HepG2 (cell line): Measurements from ENCODE around the gene MARCOL. TPM values are rescaled to one million over a fixed set of nuclear protein-coding genes. Genes with fewer than 3 reads are reported as not detected.

Source experiments
- ATAC-seq: fragments of 200-7000 bp; cut with Tn5 transposase; 3 replicates; pipeline ENCODE4 v1.9.1; 2020; ENCODE audit warnings: mild to moderate bottlenecking, moderate library complexity
- BruUV-seq: library from RNA; stranded (reverse); fragments of 400-500 nt; replicated peaks from 2 replicates; lab custom pipeline; 2021; lab: Mats Ljungman, UMichigan
- CTCF ChIA-PET: fragments of 300-600 bp; formaldehyde crosslinking; extraction: SDS; loops from one replicate; lab custom pipeline; 2021; ENCODE audit warnings: low total read pairs, inconsistent platforms, low intra/inter-chr PET ratio; lab: Yijun Ruan, JAX
- POLR2A ChIA-PET: fragments of 350-600 bp; sonication (Branson Sonifier 250); formaldehyde crosslinking; loops from one replicate; lab custom pipeline; 2020; ENCODE audit warnings: antibody characterized with exemption, inconsistent platforms; lab: Yijun Ruan, JAX
- DNase-seq: peaks from one replicate; pipeline ENCODE4 v3.0.0-alpha.2; 2015; ENCODE audit warnings: low spot score
- FAIRE-seq: peaks from 3 replicates; lab custom pipeline; 2011; peaks lifted over from hg19 to GRCh38; lab: Jason Lieb, UNC
- H2AFZ ChIP-seq: one replicate; pipeline ENCODE4 v1.6.1; 2011; ENCODE audit warnings: low read length, inconsistent platforms
- H3K27ac ChIP-seq: fragments of 300-600 bp; 3 replicates; pipeline ENCODE4 v1.8.0; 2011; ENCODE audit warnings: mixed run types, mild to moderate bottlenecking, mixed read lengths, low read length, inconsistent platforms; ENCODE audit not compliant: insufficient read depth; ENCODE audit errors: extremely low read length
- H3K27me3 ChIP-seq, 2 experiments: fragments of 200-600 bp in 1 of 2; 2 replicates in 1 of 2; 3 replicates in 1 of 2; pipeline versions ENCODE4 v1.6.0 to v1.8.0; 2011; ENCODE audit warnings: low read length in 2 of 2, mild to moderate bottlenecking in 2 of 2, moderate library complexity in 2 of 2, inconsistent platforms in 1 of 2; ENCODE audit not compliant: insufficient read depth in 2 of 2, control insufficient read depth in 1 of 2
- H3K36me3 ChIP-seq, 2 experiments: fragments of 200-600 bp in 1 of 2; replicated peaks in 1 of 2; 2 replicates in 1 of 2; 3 replicates in 1 of 2; pipeline versions ENCODE4 v1.5.1 to v1.8.0; 2011; ENCODE audit warnings: low read length in 2 of 2, inconsistent platforms in 1 of 2; ENCODE audit not compliant: insufficient read depth in 2 of 2, control insufficient read depth in 1 of 2
- H3K4me1 ChIP-seq: 2 replicates; pipeline ENCODE4 v1.5.1; 2012; ENCODE audit warnings: low read length, inconsistent platforms; ENCODE audit not compliant: insufficient read depth
- H3K4me2 ChIP-seq: 2 replicates; pipeline ENCODE4 v1.6.0; 2011; ENCODE audit warnings: low read depth, low read length, inconsistent platforms
- H3K4me3 ChIP-seq, 3 experiments: fragments of 200-600 bp in 1 of 3; sonication (generic), shearing (Covaris generic) in 1 of 3; replicated peaks in 1 of 3; 2 replicates each; pipeline ENCODE4 v1.5.1; 2011 to 2016; ENCODE audit warnings: low read length in 3 of 3, inconsistent platforms in 2 of 3, low read depth in 2 of 3, mild to moderate bottlenecking in 2 of 3, control low read depth in 1 of 3, mixed read lengths in 1 of 3; ENCODE audit not compliant: insufficient read depth in 1 of 3
- H3K79me2 ChIP-seq: one replicate; pipeline ENCODE4 v1.6.1; 2011; ENCODE audit warnings: low read length, inconsistent platforms; ENCODE audit not compliant: insufficient read depth
- H3K9ac ChIP-seq: 2 replicates; pipeline ENCODE4 v1.6.0; 2011; ENCODE audit warnings: mild to moderate bottlenecking, low read depth, low read length, inconsistent platforms; ENCODE audit not compliant: insufficient read depth
- H3K9me3 ChIP-seq: 2 replicates; pipeline ENCODE4 v1.5.1; 2012; ENCODE audit warnings: mild to moderate bottlenecking, low read length
- H4K20me1 ChIP-seq: 2 replicates; pipeline ENCODE4 v1.6.0; 2011; ENCODE audit warnings: inconsistent platforms, mild to moderate bottlenecking, low read length, moderate library complexity; ENCODE audit not compliant: insufficient read depth
- EED ChIP-seq: sonication (generic); formaldehyde crosslinking; IDR thresholded peaks from 2 replicates; pipeline ENCODE4 v1.5.0; 2020; ENCODE audit warnings: mild to moderate bottlenecking, missing genetic modification reagents
- GLI4 ChIP-seq: sonication (generic); formaldehyde crosslinking; IDR thresholded peaks from 2 replicates; pipeline ENCODE4 v1.5.1; 2020; ENCODE audit warnings: missing genetic modification reagents, mild to moderate bottlenecking, moderate library complexity, borderline replicate concordance
- HNF4A ChIP-seq: sonication (generic); formaldehyde crosslinking; IDR thresholded peaks from 2 replicates; pipeline ENCODE4 v1.4.0; 2020; ENCODE audit warnings: missing genetic modification reagents
- KAT7 ChIP-seq: IDR thresholded peaks from 2 replicates; pipeline ENCODE4 v1.6.1; 2018; ENCODE audit warnings: borderline replicate concordance, missing compliant biosample characterization
- KDM6A ChIP-seq: IDR thresholded peaks from 2 replicates; pipeline ENCODE4 v1.6.1; 2016; ENCODE audit warnings: low read depth
- NCOA5 ChIP-seq: sonication (generic); formaldehyde crosslinking; IDR thresholded peaks from 2 replicates; pipeline ENCODE4 v1.4.0; 2020; ENCODE audit warnings: missing genetic modification reagents
- YEATS4 ChIP-seq: sonication (generic); formaldehyde crosslinking; IDR thresholded peaks from 2 replicates; pipeline ENCODE4 v1.4.0; 2020; ENCODE audit warnings: missing genetic modification reagents, borderline replicate concordance
- ZIK1 ChIP-seq: sonication (generic); formaldehyde crosslinking; IDR thresholded peaks from 2 replicates; pipeline ENCODE4 v1.5.0; 2020; ENCODE audit warnings: mild to moderate bottlenecking, low read depth, missing genetic modification reagents, borderline replicate concordance
- ZNF343 ChIP-seq: sonication (generic); formaldehyde crosslinking; IDR thresholded peaks from 2 replicates; pipeline ENCODE4 v1.4.0; 2020; ENCODE audit warnings: mild to moderate bottlenecking, missing genetic modification reagents
- ZNF446 ChIP-seq: sonication (generic); formaldehyde crosslinking; IDR thresholded peaks from 2 replicates; pipeline ENCODE4 v1.5.0; 2020; ENCODE audit warnings: mild to moderate bottlenecking, missing genetic modification reagents
- ZNF652 ChIP-seq: IDR thresholded peaks from 2 replicates; pipeline ENCODE4 v1.6.1; 2016; ENCODE audit warnings: low read depth, borderline replicate concordance
- WGBS: methylation state at CpG from one replicate; pipeline ENCODE4 v1.1.6; 2017; ENCODE audit warnings: low lambda C conversion rate; 5-methylcytosine and 5-hydroxymethylcytosine counted together
- in situ Hi-C: cut with HindIII; loops from 2 replicates; pipeline ENCODE4 v1.10.0; 2017; ENCODE audit warnings: low pct_unique_long_range_greater_than_20kb; ENCODE audit not compliant: extremely low pct_ligation_motif_present
- intact Hi-C: fragments of 100-400 bp; cut with micrococcal nuclease; formaldehyde crosslinking; loops from one replicate; pipeline ENCODE4 v1.10.0; 2022; ENCODE audit not compliant: unreplicated experiment
- polyA plus RNA-seq, 8 experiments: library from polyadenylated mRNA; depleted of rRNA in 3 of 8; stranded (reverse) in 7 of 8; unstranded in 1 of 8; fragments of >200 nt; fragmentation: Illumina TruSeq in 4 of 8; extraction: Trizol in 4 of 8; gene quantifications; 2 replicates each; pipeline versions ENCODE4 v1.2.1 to v1.2.3, GENCODE V29; 2011 to 2016; ENCODE audit warnings: low read depth in 4 of 8, missing spikeins in 1 of 8, mixed read lengths in 1 of 8; ENCODE audit not compliant: insufficient read depth in 1 of 8
- total RNA-seq, 5 experiments: library from RNA; depleted of rRNA; stranded (reverse); fragments of >200 nt; fragmentation: Illumina TruSeq; extraction: Trizol; gene quantifications; 2 replicates each; pipeline ENCODE4 v1.2.3, GENCODE V29; 2016; ENCODE audit warnings: low read depth in 1 of 5
- TF ChIP-seq, protein P1 (sequence below): sonication (generic); formaldehyde crosslinking; IDR thresholded peaks from 2 replicates; pipeline ENCODE4 v1.4.0; 2020; ENCODE audit warnings: mild to moderate bottlenecking, missing genetic modification reagents
- TF ChIP-seq, protein P2 (sequence below): IDR thresholded peaks from 2 replicates; pipeline ENCODE4 v1.6.1; 2016; ENCODE audit warnings: mild to moderate bottlenecking, missing biosample characterization, missing genetic modification reagents

MARCOL gene
- total and polyA plus RNA-seq, 2 of the 13 experiments (the other 11 are each of a cell fraction or from before 2014, with no cell fraction given), result not detected

DNA sequence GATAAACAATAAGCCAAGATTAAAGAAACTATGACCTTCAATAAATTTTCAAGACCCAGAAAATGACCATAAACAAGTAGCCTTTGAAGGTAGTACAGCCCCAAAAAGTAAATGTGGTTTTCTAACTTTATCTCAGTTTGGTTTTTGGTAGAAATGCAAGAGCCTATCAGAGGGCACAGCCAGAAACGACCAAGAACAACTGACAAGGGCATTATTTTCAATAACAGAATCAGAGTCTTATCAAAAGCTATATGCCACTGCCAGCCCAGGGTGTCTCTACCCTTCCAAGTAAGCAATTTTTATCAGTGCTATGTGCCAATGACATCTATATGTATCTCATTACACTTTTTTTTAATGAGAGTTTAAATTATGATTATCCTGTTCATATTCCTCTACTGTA is 47.3 kb upstream of the MARCOL start:
- no peaks in the 10 kb centered on the region for H4K20me1 ChIP-seq
- in situ Hi-C loops, result no loop called here
- no peaks in the 10 kb centered on the region for H3K79me2 ChIP-seq
- H3K4me1 ChIP-seq, result no peaks in the 10 kb centered on the region
- H3K4me3 ChIP-seq, result no peak overlapping the region
- ChIA-PET POLR2A (no interaction called here), CTCF (no interaction called here)
- no peak overlapping the region for H2AFZ ChIP-seq
- whole genome bisulfite sequencing, result 0% methylated on average over 1 of the region's 1 CpG
- H3K27me3 ChIP-seq, result no peaks in the 10 kb centered on the region
- no peak overlapping the region for H3K27ac ChIP-seq
- no peak for FAIRE-seq
- no peak for DNase-seq
- no TSS peak for BruUV-seq
- H3K36me3 ChIP-seq, result no peaks in the 10 kb centered on the region
- no peaks in the 10 kb centered on the region for H3K9me3 ChIP-seq
- intact Hi-C loops, result no loop called here
- no peak overlapping the region for H3K9ac ChIP-seq
- no peak overlapping the region for H3K4me2 ChIP-seq
- TF ChIP-seq, protein P1, sequence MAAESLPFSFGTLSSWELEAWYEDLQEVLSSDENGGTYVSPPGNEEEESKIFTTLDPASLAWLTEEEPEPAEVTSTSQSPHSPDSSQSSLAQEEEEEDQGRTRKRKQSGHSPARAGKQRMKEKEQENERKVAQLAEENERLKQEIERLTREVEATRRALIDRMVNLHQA, result no peak
- TF ChIP-seq NCOA5 (CRISPR knock-in tag) (no peak), KAT7 (CRISPR knock-in tag) (no peak), EED (CRISPR knock-in tag) (no peak), ZNF343 (no peak), YEATS4 (CRISPR knock-in tag) (no peak), ZNF446 (CRISPR knock-in tag) (no peak), HNF4A (CRISPR knock-in tag) (no peak), GLI4 (CRISPR knock-in tag) (no peak)
- no peak for ATAC-seq

DNA sequence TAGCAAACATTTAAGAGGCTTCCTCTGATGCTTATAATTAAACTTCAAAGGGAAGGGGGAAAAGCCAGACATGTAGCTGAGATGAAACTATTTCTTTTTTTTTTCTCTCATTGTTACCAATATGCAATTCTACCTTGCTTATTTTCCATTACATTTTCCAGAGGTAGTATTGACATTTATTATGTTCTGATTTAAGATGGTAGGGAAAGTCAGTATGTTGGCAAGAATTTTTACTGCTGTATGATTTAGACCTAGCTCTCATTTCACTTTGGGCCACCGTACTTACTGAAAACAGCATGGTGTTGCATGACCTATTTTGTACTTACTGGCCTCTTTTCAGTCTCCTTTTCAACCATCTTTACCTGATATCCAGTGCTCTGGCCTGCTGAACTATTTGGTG is 45.1 kb upstream of the MARCOL start:
- ChIA-PET CTCF (no interaction called here), POLR2A (no interaction called here)
- in situ Hi-C loops (no loop called here), intact Hi-C loops (no loop called here)
- H3K4me3 ChIP-seq, result no peak overlapping the region
- no peak for DNase-seq
- no peaks in the 10 kb centered on the region for H3K4me1 ChIP-seq
- H3K9me3 ChIP-seq, result no peaks in the 10 kb centered on the region
- H2AFZ ChIP-seq, result no peak overlapping the region
- H3K4me2 ChIP-seq, result no peak overlapping the region
- no peaks in the 10 kb centered on the region for H4K20me1 ChIP-seq
- H3K79me2 ChIP-seq, result no peaks in the 10 kb centered on the region
- no peaks in the 10 kb centered on the region for H3K27me3 ChIP-seq
- no peak for FAIRE-seq
- no peaks in the 10 kb centered on the region for H3K36me3 ChIP-seq
- H3K27ac ChIP-seq, result no peak overlapping the region
- TF ChIP-seq KDM6A (CRISPR knock-in tag) (no peak), ZIK1 (CRISPR knock-in tag) (no peak), ZNF652 (CRISPR knock-in tag) (no peak)
- TF ChIP-seq, protein P2, sequence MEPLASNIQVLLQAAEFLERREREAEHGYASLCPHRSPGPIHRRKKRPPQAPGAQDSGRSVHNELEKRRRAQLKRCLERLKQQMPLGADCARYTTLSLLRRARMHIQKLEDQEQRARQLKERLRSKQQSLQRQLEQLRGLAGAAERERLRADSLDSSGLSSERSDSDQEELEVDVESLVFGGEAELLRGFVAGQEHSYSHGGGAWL (CRISPR knock-in tag), result no peak
- TF ChIP-seq, all 625 proteins: peak for 0
- BruUV-seq, result no TSS peak
- no peak for ATAC-seq
- no peak overlapping the region for H3K9ac ChIP-seq
- 26% methylated on average over 1 of the region's 1 CpG for WGBS
